H9 (cell line): ENCODE measurements around the gene NACC2. TPM values are rescaled to one million over a fixed set of nuclear protein-coding genes. Genes with fewer than 3 reads are reported as not detected.

Experiments used
- DNase-seq: peaks from one replicate; pipeline ENCODE4 v3.0.0-alpha.2; 2017
- H2AFZ ChIP-seq: one replicate; pipeline ENCODE4 v1.6.1; 2013; ENCODE audit warnings: mild to moderate bottlenecking, low read length, control low read depth, moderate library complexity
- H2AK5ac ChIP-seq: 2 replicates; pipeline ENCODE4 v1.6.1; 2013; ENCODE audit warnings: low read length, control low read depth, mixed read lengths; ENCODE audit not compliant: insufficient read length
- H2BK120ac ChIP-seq: one replicate; pipeline ENCODE4 v1.6.1; 2013; ENCODE audit warnings: low read depth, mild to moderate bottlenecking, low read length, control low read depth, inconsistent platforms; ENCODE audit not compliant: poor library complexity, severe bottlenecking
- H2BK12ac ChIP-seq: 2 replicates; pipeline ENCODE4 v1.6.1; 2013; ENCODE audit warnings: low read length, control low read depth, mixed read lengths, low read depth; ENCODE audit not compliant: insufficient read length
- H2BK15ac ChIP-seq: 2 replicates; pipeline ENCODE4 v1.6.1; 2013; ENCODE audit warnings: low read depth, low read length, control low read depth
- H2BK20ac ChIP-seq: one replicate; pipeline ENCODE4 v1.6.1; 2013; ENCODE audit warnings: low read depth, mild to moderate bottlenecking, low read length, control low read depth, inconsistent platforms; ENCODE audit not compliant: poor library complexity, severe bottlenecking
- H2BK5ac ChIP-seq: 2 replicates; pipeline ENCODE4 v1.6.1; 2013; ENCODE audit warnings: low read length, control low read depth, mixed read lengths; ENCODE audit not compliant: insufficient read length
- H3K14ac ChIP-seq: 2 replicates; pipeline ENCODE4 v1.6.1; 2013; ENCODE audit warnings: low read length, control low read depth; ENCODE audit not compliant: insufficient read depth
- H3K18ac ChIP-seq: 2 replicates; pipeline ENCODE4 v1.6.1; 2013; ENCODE audit warnings: low read depth, mild to moderate bottlenecking, mixed read lengths, low read length, control low read depth; ENCODE audit not compliant: insufficient read length
- H3K23ac ChIP-seq: 2 replicates; pipeline ENCODE4 v1.6.1; 2013; ENCODE audit warnings: low read length, control low read depth, mixed read lengths, low read depth; ENCODE audit not compliant: insufficient read length
- H3K23me2 ChIP-seq: 2 replicates; pipeline ENCODE4 v1.6.1; 2013; ENCODE audit warnings: low read depth, mild to moderate bottlenecking, mixed read lengths, low read length, control low read depth; ENCODE audit not compliant: insufficient read length, poor library complexity, severe bottlenecking
- H3K27ac ChIP-seq: 2 replicates; pipeline ENCODE4 v1.5.1; 2013; ENCODE audit warnings: low read length, control low read depth, mixed read lengths, low read depth; ENCODE audit not compliant: insufficient read length
- H3K27me3 ChIP-seq: 2 replicates; pipeline ENCODE4 v1.6.1; 2013; ENCODE audit warnings: low read length, control low read depth, inconsistent platforms; ENCODE audit not compliant: insufficient read depth
- H3K4ac ChIP-seq: 2 replicates; pipeline ENCODE4 v1.6.1; 2013; ENCODE audit warnings: low read depth, mild to moderate bottlenecking, control low read depth, inconsistent platforms, low read length, moderate library complexity
- H3K4me1 ChIP-seq: 2 replicates; pipeline ENCODE4 v1.6.1; 2013; ENCODE audit warnings: low read length, control low read depth, inconsistent platforms; ENCODE audit not compliant: insufficient read depth
- H3K4me2 ChIP-seq: 2 replicates; pipeline ENCODE4 v1.6.1; 2013; ENCODE audit warnings: low read length, control low read depth, mixed read lengths; ENCODE audit not compliant: insufficient read length, insufficient read depth
- H3K56ac ChIP-seq: 2 replicates; pipeline ENCODE4 v1.6.1; 2013; ENCODE audit warnings: low read depth, mild to moderate bottlenecking, mixed read lengths, low read length, control low read depth; ENCODE audit not compliant: insufficient read length
- H3K79me1 ChIP-seq: 2 replicates; pipeline ENCODE4 v1.6.1; 2013; ENCODE audit warnings: low read depth, mild to moderate bottlenecking, moderate library complexity, low read length, control low read depth, inconsistent platforms; ENCODE audit not compliant: insufficient read depth, poor library complexity, severe bottlenecking
- H3K79me2 ChIP-seq: 2 replicates; pipeline ENCODE4 v1.6.1; 2013; ENCODE audit warnings: low read length, control low read depth, inconsistent platforms; ENCODE audit not compliant: insufficient read depth
- H3K9ac ChIP-seq: 2 replicates; pipeline ENCODE4 v1.6.1; 2013; ENCODE audit warnings: low read length, control low read depth, mixed read lengths; ENCODE audit not compliant: insufficient read length; ENCODE audit errors: extremely low read depth
- H3K9me3 ChIP-seq: one replicate; pipeline ENCODE4 v1.6.1; 2013; ENCODE audit warnings: low read depth, low read length, inconsistent platforms; ENCODE audit not compliant: control insufficient read depth
- H3T11ph ChIP-seq: one replicate; pipeline ENCODE4 v1.6.1; 2013; ENCODE audit warnings: mild to moderate bottlenecking, low read length, control low read depth, inconsistent platforms
- H4K20me1 ChIP-seq: one replicate; pipeline ENCODE4 v1.6.1; 2013; ENCODE audit not compliant: control insufficient read depth, insufficient read length, insufficient read depth
- H4K5ac ChIP-seq: 2 replicates; pipeline ENCODE4 v1.6.1; 2013; ENCODE audit warnings: low read depth, mild to moderate bottlenecking, mixed read lengths, low read length, control low read depth; ENCODE audit not compliant: insufficient read length
- H4K8ac ChIP-seq: replicated peaks from 2 replicates; pipeline ENCODE4 v1.6.1; 2013; ENCODE audit warnings: low read length, control low read depth, mixed read lengths, low read depth; ENCODE audit not compliant: insufficient read length
- H4K91ac ChIP-seq: 2 replicates; pipeline ENCODE4 v1.6.1; 2013; ENCODE audit warnings: low read depth, mild to moderate bottlenecking, moderate library complexity, mixed read lengths, low read length, control low read depth; ENCODE audit not compliant: insufficient read length
- H3K27ac Mint-ChIP-seq, 3 experiments: 2 replicates in 2 of 3; 3 replicates in 1 of 3; pipeline ENCODE4 v1.8.0; 2020 to 2021; ENCODE audit warnings: mixed read lengths in 3 of 3, mild to moderate bottlenecking in 1 of 3, moderate library complexity in 1 of 3
- H3K27me3 Mint-ChIP-seq: 2 replicates; pipeline ENCODE4 v1.8.0; 2021; ENCODE audit warnings: low read depth, mild to moderate bottlenecking, moderate library complexity, mixed read lengths
- H3K36me3 Mint-ChIP-seq, 3 experiments: 2 replicates in 2 of 3; 3 replicates in 1 of 3; pipeline ENCODE4 v1.8.0; 2020 to 2021; ENCODE audit warnings: low read depth in 3 of 3, mixed read lengths in 3 of 3; ENCODE audit not compliant: insufficient read depth in 1 of 3
- H3K4me1 Mint-ChIP-seq, 2 experiments: 2 replicates each; pipeline ENCODE4 v1.8.0; 2020; ENCODE audit warnings: mixed read lengths in 2 of 2
- H3K4me3 Mint-ChIP-seq, 2 experiments: 2 replicates in 1 of 2; 3 replicates in 1 of 2; pipeline ENCODE4 v1.8.0; 2020 to 2021; ENCODE audit warnings: mild to moderate bottlenecking in 2 of 2, mixed read lengths in 2 of 2, moderate library complexity in 1 of 2
- H3K9me3 Mint-ChIP-seq, 2 experiments: 2 replicates in 1 of 2; 3 replicates in 1 of 2; pipeline ENCODE4 v1.8.0; 2020; ENCODE audit warnings: mild to moderate bottlenecking in 2 of 2, mixed read lengths in 2 of 2, moderate library complexity in 1 of 2
- WGBS: extraction: QIAGEN DNeasy Blood & Tissue Kit; methylation state at CpG from one replicate; pipeline ENCODE4 v1.1.7; 2013; ENCODE audit warnings: missing lambda C conversion rate, low lambda C conversion rate, mixed read lengths; ENCODE audit not compliant: insufficient read length; ENCODE audit errors: extremely low coverage; 5-methylcytosine and 5-hydroxymethylcytosine counted together
- total RNA-seq: library from RNA; stranded (reverse); gene quantifications from 2 replicates; pipeline ENCODE4 v1.2.1, GENCODE V29; 2021
- TF ChIP-seq, protein P1 (sequence below): fragments of 200-600 bp; sonication (generic); conservative IDR thresholded peaks from 3 replicates; pipeline ENCODE4 v1.8.0; 2021; ENCODE audit warnings: antibody characterized with exemption, mild to moderate bottlenecking

NACC2 gene
- total RNA-seq, 1 experiment from 2014 or later = 11.5 TPM

DNA sequence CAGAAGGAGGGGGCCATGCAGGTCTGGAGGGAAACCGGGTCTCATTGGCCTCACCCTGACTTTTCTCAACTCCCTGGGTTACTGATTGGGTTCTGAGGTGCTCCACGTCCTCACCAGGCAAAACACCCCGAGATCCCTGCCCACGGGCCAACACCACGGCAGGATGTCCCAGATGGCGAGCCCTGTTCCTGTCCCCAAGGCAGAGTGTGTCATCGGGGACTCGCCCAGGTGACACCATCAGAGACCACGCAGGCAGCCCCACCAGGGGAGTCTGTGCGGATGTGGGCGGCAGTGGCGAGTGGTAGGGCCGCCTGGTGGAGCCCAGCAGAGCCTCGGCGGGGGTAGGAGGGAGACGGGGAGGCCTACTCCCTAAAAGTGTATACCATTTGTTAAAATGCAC, 74.9 kb downstream of the NACC2 start:
- Mint-ChIP-seq H3K4me1 (peaks cover 29 to 38% of the 10 kb centered on the region in 2 experiments), H3K27me3 (peaks cover 14% of the 10 kb centered on the region), H3K4me3 (no peak overlapping the region), H3K9me3 (no peaks in the 10 kb centered on the region; a peak in 1 of 5 replicates), H3K27ac (no peak overlapping the region), H3K36me3 (peaks cover 0 to 4% (median 0%) of the 10 kb centered on the region in 3 experiments; a peak in 3 of 7 replicates)
- H3K4ac ChIP-seq = no peak overlapping the region
- H4K5ac ChIP-seq = no peak overlapping the region
- no peak overlapping the region for H3K56ac ChIP-seq
- no peak overlapping the region for H3K23ac ChIP-seq
- no CpG with 5 or more reads among the region's 16 CpGs for WGBS
- H3K4me2 ChIP-seq = no peak overlapping the region
- H3K79me1 ChIP-seq = no peaks in the 10 kb centered on the region
- no peak overlapping the region for H3K18ac ChIP-seq
- H3K9ac ChIP-seq = no peak overlapping the region
- no peak overlapping the region for H2AK5ac ChIP-seq
- DNase-seq = peak; percentile 22
- H3K23me2 ChIP-seq = no peaks in the 10 kb centered on the region
- TF ChIP-seq, protein P1, sequence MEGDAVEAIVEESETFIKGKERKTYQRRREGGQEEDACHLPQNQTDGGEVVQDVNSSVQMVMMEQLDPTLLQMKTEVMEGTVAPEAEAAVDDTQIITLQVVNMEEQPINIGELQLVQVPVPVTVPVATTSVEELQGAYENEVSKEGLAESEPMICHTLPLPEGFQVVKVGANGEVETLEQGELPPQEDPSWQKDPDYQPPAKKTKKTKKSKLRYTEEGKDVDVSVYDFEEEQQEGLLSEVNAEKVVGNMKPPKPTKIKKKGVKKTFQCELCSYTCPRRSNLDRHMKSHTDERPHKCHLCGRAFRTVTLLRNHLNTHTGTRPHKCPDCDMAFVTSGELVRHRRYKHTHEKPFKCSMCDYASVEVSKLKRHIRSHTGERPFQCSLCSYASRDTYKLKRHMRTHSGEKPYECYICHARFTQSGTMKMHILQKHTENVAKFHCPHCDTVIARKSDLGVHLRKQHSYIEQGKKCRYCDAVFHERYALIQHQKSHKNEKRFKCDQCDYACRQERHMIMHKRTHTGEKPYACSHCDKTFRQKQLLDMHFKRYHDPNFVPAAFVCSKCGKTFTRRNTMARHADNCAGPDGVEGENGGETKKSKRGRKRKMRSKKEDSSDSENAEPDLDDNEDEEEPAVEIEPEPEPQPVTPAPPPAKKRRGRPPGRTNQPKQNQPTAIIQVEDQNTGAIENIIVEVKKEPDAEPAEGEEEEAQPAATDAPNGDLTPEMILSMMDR = no peak
- H3K4me1 ChIP-seq = peaks cover 4% of the 10 kb centered on the region; the same call in 1 of the 2 replicates
- no peak overlapping the region for H2BK15ac ChIP-seq
- H2BK20ac ChIP-seq = no peak overlapping the region
- H3K9me3 ChIP-seq = no peaks in the 10 kb centered on the region
- no peak overlapping the region for H3K27ac ChIP-seq
- no peak overlapping the region for H2BK12ac ChIP-seq
- no peaks in the 10 kb centered on the region for H3K27me3 ChIP-seq
- H2BK120ac ChIP-seq = no peak overlapping the region
- H3K79me2 ChIP-seq = no peaks in the 10 kb centered on the region; the same call in 1 of the 2 replicates
- H2AFZ ChIP-seq = no peak overlapping the region
- H4K20me1 ChIP-seq = peaks cover 3% of the 10 kb centered on the region
- no peak overlapping the region for H2BK5ac ChIP-seq
- no peak overlapping the region for H4K8ac ChIP-seq
- H3K14ac ChIP-seq = no peak overlapping the region
- no peak overlapping the region for H4K91ac ChIP-seq
- no peak overlapping the region for H3T11ph ChIP-seq
